C4-2B (cell line): ENCODE results near the gene TSPEAR.

Experiments used
- ZFX ChIP-seq: fragments of 450-650 bp; IDR thresholded peaks from 2 replicates; pipeline ENCODE4 v1.6.1; 2017
- TF ChIP-seq, protein P1 (sequence below): fragments of 450-650 bp; conservative IDR thresholded peaks from 2 replicates; pipeline ENCODE4 v1.5.1; 2017; ENCODE audit warnings: mild to moderate bottlenecking

DNA sequence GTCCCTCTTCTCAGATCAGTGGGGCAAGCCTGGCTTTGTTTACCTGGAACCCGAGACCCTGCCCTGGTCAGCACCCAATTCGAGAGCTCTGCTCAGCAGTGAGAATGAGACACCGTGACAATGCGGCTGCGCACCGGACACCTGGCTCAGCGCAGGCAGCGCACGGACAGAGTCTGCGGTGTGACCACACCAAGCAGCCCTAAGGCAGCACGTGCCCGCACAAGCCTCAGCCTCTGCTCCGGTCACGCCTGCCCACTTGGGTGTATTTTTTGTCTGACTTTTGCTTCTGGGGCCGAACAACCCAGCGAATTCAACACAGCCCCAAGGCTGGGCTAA lies 94.8 kb downstream of the TSPEAR start:
- TF ChIP-seq, protein P1, sequence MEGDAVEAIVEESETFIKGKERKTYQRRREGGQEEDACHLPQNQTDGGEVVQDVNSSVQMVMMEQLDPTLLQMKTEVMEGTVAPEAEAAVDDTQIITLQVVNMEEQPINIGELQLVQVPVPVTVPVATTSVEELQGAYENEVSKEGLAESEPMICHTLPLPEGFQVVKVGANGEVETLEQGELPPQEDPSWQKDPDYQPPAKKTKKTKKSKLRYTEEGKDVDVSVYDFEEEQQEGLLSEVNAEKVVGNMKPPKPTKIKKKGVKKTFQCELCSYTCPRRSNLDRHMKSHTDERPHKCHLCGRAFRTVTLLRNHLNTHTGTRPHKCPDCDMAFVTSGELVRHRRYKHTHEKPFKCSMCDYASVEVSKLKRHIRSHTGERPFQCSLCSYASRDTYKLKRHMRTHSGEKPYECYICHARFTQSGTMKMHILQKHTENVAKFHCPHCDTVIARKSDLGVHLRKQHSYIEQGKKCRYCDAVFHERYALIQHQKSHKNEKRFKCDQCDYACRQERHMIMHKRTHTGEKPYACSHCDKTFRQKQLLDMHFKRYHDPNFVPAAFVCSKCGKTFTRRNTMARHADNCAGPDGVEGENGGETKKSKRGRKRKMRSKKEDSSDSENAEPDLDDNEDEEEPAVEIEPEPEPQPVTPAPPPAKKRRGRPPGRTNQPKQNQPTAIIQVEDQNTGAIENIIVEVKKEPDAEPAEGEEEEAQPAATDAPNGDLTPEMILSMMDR: no peak
- TF ChIP-seq ZFX: no peak
